Activated naive CD8-positive, alpha-beta T cell treated with anti-CD3 and anti-CD28 coated beads, Interleukin-2, amount 10 ng/mL, durations not matched to agents 7 days and 5 days (primary cell): ENCODE results near the gene ARFIP1. TPM values are rescaled to one million over a fixed set of nuclear protein-coding genes. Genes with fewer than 3 reads are reported as not detected.
"Not testable (repeated sequence)": the region's sequence is repeated elsewhere in the genome, so short reads cannot be mapped to it uniquely, and the experiment has no call there.

ENCODE experiments used
- ATAC-seq: fragments of 150-1000 bp; cut with Tn5 transposase; one replicate; pipeline ENCODE4 v1.10.0; 2021; ENCODE audit warnings: low read depth, moderate library complexity
- POLR2A ChIA-PET: fragments of 350-600 bp; sonication (Branson Sonifier 250); formaldehyde crosslinking; loops from one replicate; lab custom pipeline; 2021; ENCODE audit warnings: antibody characterized with exemption; lab: Charles Lee
- DNase-seq: peaks from one replicate; pipeline ENCODE4 v3.0.0; 2021
- H3K27ac Mint-ChIP-seq: one replicate; pipeline ENCODE4 v1.8.0; 2022; ENCODE audit warnings: mild to moderate bottlenecking, mixed read lengths
- H3K27me3 Mint-ChIP-seq: one replicate; pipeline ENCODE4 v1.8.0; 2022; ENCODE audit warnings: mild to moderate bottlenecking, moderate library complexity, mixed read lengths
- H3K36me3 Mint-ChIP-seq: one replicate; pipeline ENCODE4 v1.8.0; 2021; ENCODE audit warnings: mild to moderate bottlenecking, mixed read lengths
- H3K4me1 Mint-ChIP-seq: one replicate; pipeline ENCODE4 v1.8.0; 2021; ENCODE audit warnings: mixed read lengths
- H3K4me3 Mint-ChIP-seq: one replicate; pipeline ENCODE4 v1.8.0; 2022; ENCODE audit warnings: mild to moderate bottlenecking, moderate library complexity, mixed read lengths
- H3K9me3 Mint-ChIP-seq: one replicate; pipeline ENCODE4 v1.8.0; 2021; ENCODE audit warnings: mixed read lengths
- total RNA-seq, 2 experiments: library from RNA; stranded (reverse); gene quantifications; one replicate each; pipeline ENCODE4 v1.2.3, GENCODE V29; 2021

Gene ARFIP1
- total RNA-seq, 2 experiments from 2014 or later = 18.4 to 19.4 TPM

GRCh38 chr4:152864361-152864760 is 84.6 kb downstream of the ARFIP1 start:
- no peaks in the 10 kb centered on the region for H3K27me3 Mint-ChIP-seq
- H3K4me3 Mint-ChIP-seq = no peak overlapping the region
- no peak for ATAC-seq
- no peaks in the 10 kb centered on the region for H3K9me3 Mint-ChIP-seq
- H3K4me1 Mint-ChIP-seq = no peaks in the 10 kb centered on the region
- POLR2A ChIA-PET = no interaction called here
- H3K36me3 Mint-ChIP-seq = peaks cover 9% of the 10 kb centered on the region
- DNase-seq = no peak
- H3K27ac Mint-ChIP-seq = no peak overlapping the region

- DNase-seq, ATAC-seq, POLR2A ChIA-PET, H3K4me3 Mint-ChIP-seq, H3K27me3 Mint-ChIP-seq, H3K36me3 Mint-ChIP-seq, H3K9me3 Mint-ChIP-seq, H3K27ac Mint-ChIP-seq, H3K4me1 Mint-ChIP-seq: not testable (repeated sequence)
Observed at GRCh38 chr4:152866432-152866993, 86.8 kb downstream of the ARFIP1 start.

GRCh38 chr4:152870606-152871005 is 90.9 kb downstream of the ARFIP1 start:
- ATAC-seq = no peak
- Mint-ChIP-seq H3K4me3 (no peak overlapping the region), H3K9me3 (no peaks in the 10 kb centered on the region), H3K27me3 (no peaks in the 10 kb centered on the region), H3K27ac (no peak overlapping the region), H3K36me3 (peaks cover 17% of the 10 kb centered on the region), H3K4me1 (no peaks in the 10 kb centered on the region)
- POLR2A ChIA-PET = no interaction called here
- DNase-seq = no peak

- ATAC-seq (no peak), DNase-seq (no peak)
- no peaks in the 10 kb centered on the region for H3K27me3 Mint-ChIP-seq
- H3K4me1 Mint-ChIP-seq = no peaks in the 10 kb centered on the region
- H3K27ac Mint-ChIP-seq = no peak overlapping the region
- peaks cover 8% of the 10 kb centered on the region for H3K9me3 Mint-ChIP-seq
- no peak overlapping the region for H3K4me3 Mint-ChIP-seq
- H3K36me3 Mint-ChIP-seq = peaks cover 43% of the 10 kb centered on the region
- POLR2A ChIA-PET = no interaction called here
Observed at GRCh38 chr4:152875261-152875660, 95.5 kb downstream of the ARFIP1 start.

- Mint-ChIP-seq H3K27ac (no peak overlapping the region), H3K4me1 (no peaks in the 10 kb centered on the region), H3K4me3 (no peak overlapping the region), H3K9me3 (peaks cover 8% of the 10 kb centered on the region), H3K27me3 (no peaks in the 10 kb centered on the region), H3K36me3 (peaks cover 45% of the 10 kb centered on the region)
- ATAC-seq (no peak), DNase-seq (no peak)
- POLR2A ChIA-PET = no interaction called here
Observed at GRCh38 chr4:152877868-152878267, 98.1 kb downstream of the ARFIP1 start.

- H3K27ac Mint-ChIP-seq = no peak overlapping the region
- ATAC-seq = no peak
Observed at GRCh38 chr4:152880263-152880662, 100.5 kb downstream of the ARFIP1 start.

GRCh38 chr4:152881974-152882373 is 102.2 kb downstream of the ARFIP1 start:
- POLR2A ChIA-PET = no interaction called here
- H3K27ac Mint-ChIP-seq = no peak overlapping the region

More at GRCh38 chr4:152880263-152880662, 100.5 kb downstream of the ARFIP1 start:
- Mint-ChIP-seq H3K9me3 (peaks cover 8% of the 10 kb centered on the region), H3K36me3 (peaks cover 36% of the 10 kb centered on the region), H3K4me3 (no peak overlapping the region), H3K4me1 (peaks cover 2% of the 10 kb centered on the region), H3K27me3 (no peaks in the 10 kb centered on the region)
- POLR2A ChIA-PET = no interaction called here
- no peak for DNase-seq

GRCh38 chr4:152885185-152885584 is 105.4 kb downstream of the ARFIP1 start:
- POLR2A ChIA-PET = no interaction called here

More at GRCh38 chr4:152881974-152882373, 102.2 kb downstream of the ARFIP1 start:
- H3K9me3 Mint-ChIP-seq = peaks cover 5% of the 10 kb centered on the region
- H3K27me3 Mint-ChIP-seq = no peaks in the 10 kb centered on the region
- peaks cover 2% of the 10 kb centered on the region for H3K4me1 Mint-ChIP-seq
- no peak overlapping the region for H3K4me3 Mint-ChIP-seq
- H3K36me3 Mint-ChIP-seq = peaks cover 20% of the 10 kb centered on the region
- ATAC-seq = no peak
- DNase-seq = no peak

GRCh38 chr4:152886201-152886600 is 106.4 kb downstream of the ARFIP1 start:
- Mint-ChIP-seq H3K27ac (no peak overlapping the region), H3K9me3 (no peaks in the 10 kb centered on the region), H3K4me3 (no peak overlapping the region), H3K36me3 (peaks cover 12% of the 10 kb centered on the region), H3K4me1 (peaks cover 2% of the 10 kb centered on the region), H3K27me3 (no peaks in the 10 kb centered on the region)
- ATAC-seq (no peak), DNase-seq (no peak)
- POLR2A ChIA-PET = no interaction called here

More at GRCh38 chr4:152885185-152885584, 105.4 kb downstream of the ARFIP1 start:
- Mint-ChIP-seq H3K4me3 (no peak overlapping the region), H3K27ac (no peak overlapping the region), H3K27me3 (no peaks in the 10 kb centered on the region), H3K9me3 (no peaks in the 10 kb centered on the region), H3K4me1 (peaks cover 2% of the 10 kb centered on the region), H3K36me3 (peaks cover 9% of the 10 kb centered on the region)
- no peak for DNase-seq
- ATAC-seq = no peak

GRCh38 chr4:152887981-152888380 is 108.2 kb downstream of the ARFIP1 start:
- Mint-ChIP-seq H3K27me3 (no peaks in the 10 kb centered on the region), H3K36me3 (peaks cover 16% of the 10 kb centered on the region), H3K27ac (no peak overlapping the region), H3K4me3 (no peak overlapping the region), H3K4me1 (peaks cover 2% of the 10 kb centered on the region), H3K9me3 (no peaks in the 10 kb centered on the region)
- DNase-seq (no peak), ATAC-seq (no peak)
- POLR2A ChIA-PET = no interaction called here

GRCh38 chr4:152892974-152893373 is 113.2 kb downstream of the ARFIP1 start:
- Mint-ChIP-seq H3K4me1 (peaks cover 6% of the 10 kb centered on the region), H3K27ac (no peak overlapping the region), H3K36me3 (peaks cover 23% of the 10 kb centered on the region), H3K9me3 (no peaks in the 10 kb centered on the region), H3K4me3 (no peak overlapping the region), H3K27me3 (no peaks in the 10 kb centered on the region)
- DNase-seq = no peak
- POLR2A ChIA-PET = no interaction called here
- ATAC-seq = no peak

- Mint-ChIP-seq H3K27ac (no peak overlapping the region), H3K36me3 (peaks cover 25% of the 10 kb centered on the region), H3K4me1 (peaks cover 6% of the 10 kb centered on the region), H3K27me3 (no peaks in the 10 kb centered on the region), H3K9me3 (no peaks in the 10 kb centered on the region), H3K4me3 (no peak overlapping the region)
- DNase-seq = no peak
- no peak for ATAC-seq
- POLR2A ChIA-PET = no interaction called here
Observed at GRCh38 chr4:152894673-152895072, 114.9 kb downstream of the ARFIP1 start.

- POLR2A ChIA-PET = no interaction called here
- H3K27ac Mint-ChIP-seq = no peak overlapping the region
- H3K27me3 Mint-ChIP-seq = no peaks in the 10 kb centered on the region
- DNase-seq (no peak), ATAC-seq (no peak)
- H3K4me3 Mint-ChIP-seq = no peak overlapping the region
- H3K9me3 Mint-ChIP-seq = no peaks in the 10 kb centered on the region
- H3K4me1 Mint-ChIP-seq = peaks cover 6% of the 10 kb centered on the region
- H3K36me3 Mint-ChIP-seq = peaks cover 19% of the 10 kb centered on the region
Observed at GRCh38 chr4:152896811-152897210, 117.1 kb downstream of the ARFIP1 start.

GRCh38 chr4:152898133-152898532 is 118.4 kb downstream of the ARFIP1 start:
- H3K27ac Mint-ChIP-seq, H3K4me1 Mint-ChIP-seq, H3K27me3 Mint-ChIP-seq, POLR2A ChIA-PET, H3K9me3 Mint-ChIP-seq, ATAC-seq, H3K4me3 Mint-ChIP-seq, DNase-seq: not testable (repeated sequence)
- peaks cover 14% of the 10 kb centered on the region for H3K36me3 Mint-ChIP-seq
